ENCODE results near the gene PARVA. TPM values are rescaled to one million over a fixed set of nuclear protein-coding genes. Genes with fewer than 3 reads are reported as not detected.

The PARVA gene
- polyA plus RNA-seq, 3 donors: not detected

DNA sequence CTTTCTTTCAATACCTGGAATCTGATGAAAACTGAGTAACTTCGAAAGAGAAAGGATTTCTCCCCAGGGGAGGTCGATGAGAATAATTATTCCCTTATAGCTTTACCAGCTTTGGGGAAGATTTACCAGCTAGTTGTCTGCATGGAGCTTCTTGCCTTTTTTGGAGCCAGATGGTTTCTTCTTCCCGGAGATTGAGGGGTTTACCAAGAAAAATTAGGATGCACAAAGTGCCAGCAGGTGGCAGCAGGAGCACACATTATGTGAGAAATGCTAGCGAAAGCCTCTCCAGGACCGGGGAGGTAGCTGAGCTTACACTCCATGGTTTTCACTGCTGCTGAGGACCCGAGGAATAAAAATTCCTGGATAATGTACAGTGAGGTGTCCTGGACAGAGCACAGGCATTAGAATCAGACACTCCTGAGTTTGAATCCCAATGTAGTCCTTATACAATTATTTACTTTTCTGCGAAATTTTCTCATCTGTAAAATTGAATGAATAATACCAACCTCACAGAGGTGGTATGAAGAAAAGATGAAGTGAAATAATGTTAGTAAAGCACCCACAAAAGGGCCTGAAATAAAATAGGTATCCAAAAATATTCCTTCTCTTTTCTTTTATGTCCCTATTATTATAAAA lies 46.0 kb upstream of the PARVA start:
- DNase-seq: peak in 2 of 3 donors; percentile 16
- Mint-ChIP-seq H3K36me3 (peaks cover 9 to 10% of the 10 kb centered on the region in 2 donors), H3K27ac (no peak overlapping the region), H3K4me3 (no peak overlapping the region), H3K4me1 (no peaks in the 10 kb centered on the region), H3K9me3 (peaks cover 0 to 4% (median 0%) of the 10 kb centered on the region in 7 donors), H3K27me3 (ENCODE audit: low read depth in 3 of 3) (peaks cover 3 to 13% (median 6%) of the 10 kb centered on the region in 3 donors)
- no peak overlapping the region for H3K9ac ChIP-seq (ENCODE audit: insufficient read depth, low read length, poor library complexity, severe bottlenecking)
- no peaks in the 10 kb centered on the region for H3K27me3 ChIP-seq (ENCODE audit: control insufficient read depth in 2 of 2, insufficient read depth in 2 of 2, low read length in 2 of 2)
- H3K9me3 ChIP-seq (replicated peaks in 1 of 2; ENCODE audit: control insufficient read depth in 1 of 2, insufficient read depth in 1 of 2, low read length in 2 of 2): no peaks in the 10 kb centered on the region
- peaks cover 2 to 7% of the 10 kb centered on the region in 2 donors for H3K36me3 ChIP-seq (replicated peaks in 1 of 2; ENCODE audit: control insufficient read depth in 1 of 2, insufficient read depth in 2 of 2, low read length in 2 of 2)
- no peak overlapping the region for H3K4me2 ChIP-seq (replicated peaks; ENCODE audit: extremely low read depth, low read length, poor library complexity, severe bottlenecking)
- TF ChIP-seq, protein P1, sequence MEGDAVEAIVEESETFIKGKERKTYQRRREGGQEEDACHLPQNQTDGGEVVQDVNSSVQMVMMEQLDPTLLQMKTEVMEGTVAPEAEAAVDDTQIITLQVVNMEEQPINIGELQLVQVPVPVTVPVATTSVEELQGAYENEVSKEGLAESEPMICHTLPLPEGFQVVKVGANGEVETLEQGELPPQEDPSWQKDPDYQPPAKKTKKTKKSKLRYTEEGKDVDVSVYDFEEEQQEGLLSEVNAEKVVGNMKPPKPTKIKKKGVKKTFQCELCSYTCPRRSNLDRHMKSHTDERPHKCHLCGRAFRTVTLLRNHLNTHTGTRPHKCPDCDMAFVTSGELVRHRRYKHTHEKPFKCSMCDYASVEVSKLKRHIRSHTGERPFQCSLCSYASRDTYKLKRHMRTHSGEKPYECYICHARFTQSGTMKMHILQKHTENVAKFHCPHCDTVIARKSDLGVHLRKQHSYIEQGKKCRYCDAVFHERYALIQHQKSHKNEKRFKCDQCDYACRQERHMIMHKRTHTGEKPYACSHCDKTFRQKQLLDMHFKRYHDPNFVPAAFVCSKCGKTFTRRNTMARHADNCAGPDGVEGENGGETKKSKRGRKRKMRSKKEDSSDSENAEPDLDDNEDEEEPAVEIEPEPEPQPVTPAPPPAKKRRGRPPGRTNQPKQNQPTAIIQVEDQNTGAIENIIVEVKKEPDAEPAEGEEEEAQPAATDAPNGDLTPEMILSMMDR (IDR thresholded peaks at IDR 0.05): peak; percentile 63
- 6% methylated on average over 2 of the region's 7 CpGs for WGBS (ENCODE audit: insufficient coverage)
- no peak overlapping the region for H3K27ac ChIP-seq (ENCODE audit: low read depth in 1 of 2, low read length in 2 of 2)
- H2AFZ ChIP-seq (ENCODE audit: insufficient read depth, low read depth, low read length, poor library complexity, severe bottlenecking): no peak overlapping the region
- no peaks in the 10 kb centered on the region for H3K4me1 ChIP-seq (ENCODE audit: control insufficient read depth in 1 of 2, insufficient read depth in 2 of 2, low read length in 2 of 2)
- intact Hi-C loops (cut with micrococcal nuclease): loop anchor here in 1 of 2 donors (10.0 kb wide), 1 partner anchor 563 kb away; no protein-coding TSS in a partner anchor
- no peak overlapping the region for H3K4me3 ChIP-seq (replicated peaks in 1 of 3; ENCODE audit: low read depth in 2 of 3, low read length in 3 of 3)
- no peaks in the 10 kb centered on the region for H4K20me1 ChIP-seq (ENCODE audit: insufficient read depth, low read length)
- H3K79me2 ChIP-seq (ENCODE audit: insufficient read depth, low read length): no peaks in the 10 kb centered on the region

DNA sequence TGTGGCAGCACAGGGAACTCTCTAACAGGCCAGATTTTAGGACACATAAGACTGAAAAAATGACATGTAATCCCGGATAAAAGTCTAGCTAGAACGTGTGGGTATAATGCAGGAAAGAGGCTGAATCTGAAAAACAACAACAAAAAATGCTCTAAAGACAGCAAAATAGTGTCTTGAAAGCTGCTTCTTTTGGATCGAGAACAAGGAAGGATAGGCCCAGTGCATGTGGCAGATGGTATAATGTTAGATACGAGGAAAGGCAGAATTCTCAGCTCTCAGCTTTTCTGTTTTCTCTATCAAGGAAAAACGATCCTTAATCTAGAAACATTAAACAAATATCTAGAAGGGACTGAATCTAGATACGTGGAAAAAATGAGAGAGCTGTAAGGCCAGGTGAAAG lies 33.8 kb upstream of the PARVA start:
- Histone ChIP-seq H3K79me2 (ENCODE audit: insufficient read depth, low read length) (no peaks in the 10 kb centered on the region), H3K36me3 (replicated peaks in 1 of 2; ENCODE audit: control insufficient read depth in 1 of 2, insufficient read depth in 2 of 2, low read length in 2 of 2) (no peaks in the 10 kb centered on the region), H2AFZ (ENCODE audit: insufficient read depth, low read depth, low read length, poor library complexity, severe bottlenecking) (no peak overlapping the region), H4K20me1 (ENCODE audit: insufficient read depth, low read length) (no peaks in the 10 kb centered on the region), H3K9ac (ENCODE audit: insufficient read depth, low read length, poor library complexity, severe bottlenecking) (no peak overlapping the region), H3K9me3 (replicated peaks in 1 of 2; ENCODE audit: control insufficient read depth in 1 of 2, insufficient read depth in 1 of 2, low read length in 2 of 2) (no peaks in the 10 kb centered on the region), H3K27ac (ENCODE audit: low read depth in 1 of 2, low read length in 2 of 2) (no peak overlapping the region), H3K4me2 (replicated peaks; ENCODE audit: extremely low read depth, low read length, poor library complexity, severe bottlenecking) (no peak overlapping the region), H3K4me1 (ENCODE audit: control insufficient read depth in 1 of 2, insufficient read depth in 2 of 2, low read length in 2 of 2) (no peaks in the 10 kb centered on the region), H3K4me3 (replicated peaks in 1 of 3; ENCODE audit: low read depth in 2 of 3, low read length in 3 of 3) (no peak overlapping the region), H3K27me3 (ENCODE audit: control insufficient read depth in 2 of 2, insufficient read depth in 2 of 2, low read length in 2 of 2) (no peaks in the 10 kb centered on the region)
- WGBS (ENCODE audit: insufficient coverage): no CpG with 5 or more reads among the region's 6 CpGs
- intact Hi-C loops (cut with micrococcal nuclease): no loop called here
- peaks cover 0 to 4% (median 1%) of the 10 kb centered on the region in 3 donors for H3K27me3 Mint-ChIP-seq (ENCODE audit: low read depth in 3 of 3)
- TF ChIP-seq, protein P1 (IDR thresholded peaks at IDR 0.05): no peak
- no peak for DNase-seq
- no peaks in the 10 kb centered on the region for H3K4me1 Mint-ChIP-seq
- H3K4me3 Mint-ChIP-seq: no peak overlapping the region
- peaks cover 0 to 4% of the 10 kb centered on the region in 2 donors for H3K36me3 Mint-ChIP-seq
- peaks cover 0 to 6% (median 3%) of the 10 kb centered on the region in 7 donors for H3K9me3 Mint-ChIP-seq
- H3K27ac Mint-ChIP-seq: no peak overlapping the region
